Activated CD8-positive, alpha-beta memory T cell treated with anti-CD3 and anti-CD28 coated beads for 1 hour (primary cell): ENCODE measurements around the gene NTM.

ENCODE experiments used
- DNase-seq, 2 donors: peaks; one replicate each; pipeline ENCODE4 v3.0.0-alpha.2; 2020; ENCODE audit warnings: low read depth in 1 of 2; ENCODE audit errors: extremely low read depth in 1 of 2

Gene NTM

DNA sequence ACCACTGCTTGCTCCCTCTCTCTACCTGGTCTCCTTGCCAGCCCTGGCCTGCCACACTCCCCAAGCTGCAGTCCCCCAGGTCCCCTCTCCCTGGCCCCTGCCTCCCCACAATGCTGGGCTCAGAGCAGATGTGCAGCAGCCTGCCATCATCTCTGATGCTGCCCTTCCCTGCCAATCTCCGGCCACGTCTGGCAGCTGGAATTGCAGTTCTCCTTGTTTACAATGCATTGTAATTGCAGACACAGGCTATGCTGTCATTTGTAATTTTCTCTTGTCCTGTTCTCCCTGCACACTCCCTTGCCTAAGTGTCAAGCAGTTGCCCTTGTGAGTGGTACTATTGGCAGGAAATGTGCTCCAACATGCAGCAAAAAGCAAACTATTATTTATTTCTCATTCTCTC lies 222.3 kb downstream of the NTM start:
- DNase-seq, result no peak

DNA sequence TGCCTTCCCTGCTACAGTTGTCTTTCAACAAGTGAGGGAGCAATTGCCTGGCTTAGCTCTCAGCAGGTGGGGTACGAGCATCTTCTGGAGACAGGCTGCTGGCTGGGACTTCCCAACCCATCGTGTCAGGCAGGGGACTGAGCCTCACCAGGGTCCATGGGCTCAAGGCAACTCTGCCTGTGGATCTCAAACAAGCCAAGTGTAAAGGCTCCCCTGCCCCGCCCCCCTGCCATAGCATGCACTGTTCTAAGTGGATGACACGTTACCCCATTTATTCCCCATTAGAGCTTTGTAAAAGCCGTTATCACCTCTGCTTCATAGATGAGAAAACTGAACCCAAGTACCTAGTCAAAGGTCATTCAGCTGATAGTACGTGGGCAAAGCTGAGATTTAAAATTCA lies 222.9 kb downstream of the NTM start:
- no peak for DNase-seq

DNA sequence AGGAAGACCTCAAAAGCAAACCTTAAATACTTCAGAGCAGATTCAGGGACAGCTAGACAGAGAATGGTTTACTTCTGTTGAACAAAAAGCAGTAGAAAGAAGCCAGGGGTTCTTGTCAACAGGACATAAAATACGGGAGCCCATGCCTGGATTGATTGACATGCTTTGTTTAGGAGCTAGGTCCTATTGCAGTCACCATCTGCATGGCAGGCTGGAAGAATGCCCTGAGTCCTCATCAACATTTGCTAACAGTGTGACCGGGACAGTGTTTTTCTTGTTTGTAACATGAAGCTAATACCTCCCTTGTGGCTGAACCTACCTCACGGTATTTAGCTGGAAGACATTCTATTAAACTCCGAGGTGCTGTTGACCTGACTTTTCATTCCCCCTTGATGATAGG lies 225.4 kb downstream of the NTM start:
- DNase-seq, result no peak

DNA sequence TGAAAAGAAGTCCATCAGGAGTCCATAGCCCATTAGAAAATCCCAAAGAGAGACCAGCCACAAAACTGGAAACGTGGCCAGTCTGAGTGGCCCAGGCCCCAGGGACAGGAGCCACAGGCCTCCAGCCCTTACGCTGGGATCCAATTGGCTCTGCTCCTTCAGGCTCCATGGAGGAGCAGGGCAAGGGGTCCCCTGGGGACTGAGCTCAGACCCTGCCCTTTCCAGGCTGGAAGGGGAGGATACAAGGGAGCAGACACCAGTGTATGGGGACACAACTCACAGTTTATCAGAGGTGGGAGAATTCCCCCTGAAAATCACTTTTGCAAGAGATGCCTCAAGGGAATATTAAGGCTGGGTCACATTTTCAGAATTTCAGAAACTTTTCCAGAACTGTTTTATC lies 227.5 kb downstream of the NTM start:
- no peak for DNase-seq

DNA sequence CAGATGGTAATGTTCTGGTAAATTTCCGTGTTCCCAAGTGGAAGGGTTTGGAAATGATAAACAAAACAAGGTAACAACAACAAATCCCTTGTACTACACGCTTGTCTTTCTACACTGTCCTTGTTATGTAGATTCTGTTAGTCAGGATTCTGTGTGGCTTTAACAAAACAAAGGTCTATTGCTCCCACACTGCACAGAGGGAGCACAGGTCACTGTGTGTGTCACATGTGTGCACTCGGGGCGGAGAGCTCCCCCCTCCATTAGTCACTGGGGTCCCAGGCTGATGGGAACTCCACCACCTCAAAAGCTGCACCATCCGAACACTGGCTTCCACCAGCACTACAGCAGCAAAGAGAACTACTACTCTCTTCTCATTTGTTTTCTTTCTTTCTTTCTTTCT lies 227.9 kb downstream of the NTM start:
- no peak for DNase-seq

DNA sequence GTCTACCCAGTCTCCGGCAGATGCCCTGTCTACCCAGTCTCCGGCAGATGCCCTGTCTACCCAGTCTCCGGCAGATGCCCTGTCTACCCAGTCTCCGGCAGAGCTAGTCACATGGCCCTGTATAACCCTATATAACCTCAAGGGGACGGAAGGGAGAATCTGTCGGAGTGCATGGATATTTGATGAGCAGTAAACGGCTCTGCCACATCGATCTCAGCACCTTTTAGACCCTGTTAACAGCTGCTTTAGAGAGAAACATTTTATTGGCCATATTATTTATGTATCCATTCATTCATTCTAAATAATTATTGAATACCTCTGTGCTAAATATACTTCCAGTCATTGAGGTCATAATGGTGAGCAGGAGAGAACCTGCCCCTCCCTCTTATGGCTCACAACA lies 228.9 kb downstream of the NTM start:
- no peak for DNase-seq

DNA sequence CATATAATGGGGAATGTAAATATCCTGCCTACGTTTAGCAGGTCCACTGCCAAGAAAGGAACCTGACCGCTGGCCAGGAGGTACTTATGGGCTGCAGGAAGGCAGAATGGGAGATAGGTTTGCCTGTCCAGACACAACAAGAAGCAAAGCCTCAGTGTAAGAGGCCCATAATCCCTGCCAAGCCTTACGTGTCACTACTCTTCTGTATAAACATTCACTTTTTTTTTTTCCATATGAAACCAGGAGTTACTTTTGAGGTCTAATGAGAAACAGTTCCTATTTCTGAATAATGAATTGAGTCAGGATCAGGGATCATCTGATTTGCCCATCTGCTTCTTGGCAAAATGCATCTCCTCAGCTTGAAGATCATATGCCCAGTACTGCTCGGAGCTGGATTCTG lies 230.2 kb downstream of the NTM start:
- DNase-seq, result no peak

DNA sequence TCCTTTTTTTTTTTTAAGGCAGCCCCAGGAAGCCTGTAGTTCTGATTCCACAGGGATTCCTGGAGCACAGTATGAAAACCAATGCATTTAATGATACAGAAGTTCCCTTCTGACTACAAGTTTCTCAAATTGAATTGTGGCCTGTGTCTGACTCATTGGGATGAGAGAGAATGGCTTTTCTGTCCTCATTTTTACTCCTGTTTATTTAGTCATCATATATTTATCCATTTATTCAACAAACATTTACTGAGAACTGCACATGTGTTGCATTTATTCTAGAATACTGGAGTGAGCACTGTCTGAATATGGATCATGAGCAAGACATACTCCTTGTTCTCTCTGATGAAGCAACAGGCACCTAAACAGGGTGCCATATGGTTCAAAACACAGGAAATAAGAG lies 231.2 kb downstream of the NTM start:
- DNase-seq, result no peak

DNA sequence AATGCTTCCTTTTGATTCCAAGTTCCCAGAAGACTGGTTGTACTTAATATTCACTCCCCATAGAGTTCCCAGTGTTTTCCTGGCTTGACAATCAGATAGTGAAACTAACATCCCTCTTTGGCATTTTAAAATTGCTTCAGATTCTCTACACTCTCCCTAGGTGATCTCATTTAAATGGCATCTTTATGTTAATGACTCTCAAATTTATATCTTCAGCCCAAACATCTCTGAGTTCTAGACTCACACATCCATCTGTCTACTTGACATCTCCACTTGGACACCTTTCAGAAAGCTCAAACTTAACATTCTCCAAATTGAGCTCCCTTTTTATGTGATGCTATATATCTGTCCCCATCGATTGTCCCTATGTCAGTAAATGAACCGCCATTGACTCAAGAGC lies 232.0 kb downstream of the NTM start:
- DNase-seq, result no peak

DNA sequence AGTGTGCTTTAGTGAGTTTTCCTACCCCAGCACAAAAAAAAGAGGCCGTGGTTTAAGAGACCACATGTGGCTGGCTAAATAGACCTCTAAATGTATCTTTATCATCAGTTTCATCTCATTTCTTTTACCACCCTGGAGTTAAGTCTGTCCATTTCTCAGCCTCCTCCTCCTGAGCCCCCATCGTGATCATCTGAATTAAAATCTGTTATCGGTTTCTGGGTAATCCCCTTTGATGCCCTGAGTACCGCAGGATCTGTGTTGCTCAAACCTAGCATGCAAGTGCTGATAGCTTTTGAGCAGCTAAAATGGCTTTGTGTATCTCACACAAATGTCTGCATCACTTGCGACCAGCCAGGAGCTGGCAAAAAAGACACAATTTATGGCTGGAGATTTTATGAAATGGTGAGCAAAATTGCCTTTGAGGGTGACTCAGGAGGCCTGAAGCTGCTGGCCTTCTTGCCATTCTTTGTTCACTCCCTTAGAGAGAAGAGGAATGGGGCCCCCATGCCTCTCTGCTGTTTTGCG lies 236.5 kb downstream of the NTM start:
- no peak for DNase-seq

DNA sequence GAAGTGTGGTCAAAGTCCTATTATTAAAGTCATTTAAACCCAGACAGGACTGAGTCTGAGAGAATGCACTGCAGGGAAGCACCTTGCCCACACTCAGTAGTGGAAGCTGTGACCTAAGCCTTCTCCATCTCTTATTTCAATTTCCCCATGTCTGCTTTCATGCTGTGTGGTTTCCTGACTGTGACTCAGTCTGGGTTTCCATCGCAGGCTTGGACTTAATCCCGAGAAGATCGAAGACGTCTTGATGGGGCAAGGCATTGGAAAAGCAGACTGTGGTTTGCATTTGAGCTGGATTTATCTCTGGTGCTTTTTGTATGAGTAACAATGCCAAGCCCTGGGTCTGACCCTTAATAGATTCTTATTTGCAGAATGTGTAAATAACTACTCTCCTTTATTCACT lies 238.9 kb downstream of the NTM start:
- no peak for DNase-seq

DNA sequence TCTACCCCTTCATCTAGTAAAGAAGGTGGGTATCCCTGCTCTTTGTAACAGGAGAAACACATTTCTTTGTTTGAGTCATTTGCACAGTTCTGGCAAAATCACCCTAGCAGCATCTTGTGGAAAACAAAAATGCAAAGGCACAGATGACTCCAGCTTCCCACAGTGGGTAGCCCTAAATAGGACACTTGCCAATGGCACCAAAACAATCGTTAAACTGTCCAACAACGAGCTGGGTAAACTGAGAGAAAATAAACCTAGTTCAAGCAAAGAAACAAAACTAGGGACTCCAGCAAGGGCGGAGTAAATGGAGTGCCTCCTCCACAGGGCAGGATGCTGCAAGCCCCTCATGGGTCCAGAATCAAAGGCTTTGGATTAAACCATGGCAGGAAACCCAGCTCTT lies 239.5 kb downstream of the NTM start:
- DNase-seq, result no peak

DNA sequence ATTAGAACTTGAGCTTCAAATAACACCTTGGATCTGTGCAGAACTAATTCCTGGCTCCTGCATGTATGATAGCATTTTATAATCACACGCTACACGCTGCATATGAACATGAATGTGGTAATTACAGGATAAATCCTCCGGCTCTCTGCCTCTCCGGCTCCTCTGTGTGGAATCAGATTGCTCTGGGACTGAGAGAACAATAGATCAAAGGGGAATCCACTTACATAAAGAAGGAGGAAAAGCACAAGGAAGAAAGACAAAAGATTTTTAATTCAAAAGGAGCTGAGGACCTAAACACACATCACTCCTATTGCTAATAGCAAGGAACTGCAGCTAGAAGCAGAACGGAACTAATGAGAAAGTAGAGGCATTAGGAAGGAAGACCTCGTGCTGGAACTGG lies 240.9 kb downstream of the NTM start:
- DNase-seq, result no peak

DNA sequence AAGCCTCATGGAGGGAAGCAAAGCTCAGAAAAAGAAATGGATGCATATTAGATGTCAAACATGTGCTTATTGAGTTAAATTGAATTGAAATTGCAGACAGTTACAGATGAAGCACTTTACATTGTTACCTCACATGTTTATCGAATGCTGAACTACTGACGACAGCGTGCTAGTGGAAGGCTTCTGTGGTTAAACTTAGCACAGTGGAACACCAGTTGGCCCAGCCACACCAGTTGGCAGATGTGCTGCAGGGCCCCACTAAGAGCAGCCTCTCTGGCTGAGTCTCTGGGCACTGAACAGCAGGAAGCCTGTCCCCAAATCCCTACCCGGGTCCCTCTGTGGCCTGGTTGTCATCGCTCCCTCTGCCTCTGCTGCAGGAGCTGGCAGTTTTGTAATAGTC lies 242.1 kb downstream of the NTM start:
- DNase-seq, result no peak

DNA sequence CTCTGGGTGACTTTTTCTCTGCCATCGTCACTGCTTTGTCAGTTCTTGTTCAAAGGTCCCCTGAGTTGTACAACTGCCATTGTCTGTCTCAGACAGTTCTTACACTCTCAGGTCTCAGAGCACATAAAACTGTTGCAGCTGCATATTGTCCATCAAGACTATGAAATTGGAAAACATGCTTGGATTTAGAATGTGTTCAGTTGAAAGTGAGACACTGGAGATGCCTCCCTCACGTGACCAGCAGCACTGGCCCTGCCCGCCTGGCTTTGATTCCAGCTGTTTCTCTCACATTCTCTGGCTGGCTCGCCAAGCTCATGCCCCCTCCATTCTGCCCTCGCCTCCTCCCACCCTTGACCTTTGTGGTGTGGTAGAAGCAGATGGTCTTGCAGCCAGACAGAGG lies 244.2 kb downstream of the NTM start:
- no peak for DNase-seq

DNA sequence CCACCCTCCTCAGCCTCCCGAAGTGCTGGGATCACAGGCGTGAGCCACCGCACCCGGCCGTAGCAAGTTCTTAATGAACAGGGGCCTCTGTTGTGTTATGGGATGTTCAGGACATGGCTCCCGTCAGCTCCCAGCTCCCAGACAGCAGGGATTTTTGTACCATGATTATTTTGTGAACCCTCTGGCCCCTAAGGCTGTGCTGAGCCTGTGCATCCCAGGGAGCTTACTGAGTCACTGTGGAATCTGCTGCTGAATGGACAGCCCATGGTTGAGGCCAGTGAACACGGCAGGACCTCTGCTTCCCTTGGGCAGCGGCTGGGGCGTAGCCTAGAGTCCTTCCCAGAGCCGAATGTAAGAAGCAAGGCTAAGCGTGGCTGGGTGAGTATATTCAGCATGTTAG lies 245.2 kb downstream of the NTM start:
- no peak for DNase-seq

DNA sequence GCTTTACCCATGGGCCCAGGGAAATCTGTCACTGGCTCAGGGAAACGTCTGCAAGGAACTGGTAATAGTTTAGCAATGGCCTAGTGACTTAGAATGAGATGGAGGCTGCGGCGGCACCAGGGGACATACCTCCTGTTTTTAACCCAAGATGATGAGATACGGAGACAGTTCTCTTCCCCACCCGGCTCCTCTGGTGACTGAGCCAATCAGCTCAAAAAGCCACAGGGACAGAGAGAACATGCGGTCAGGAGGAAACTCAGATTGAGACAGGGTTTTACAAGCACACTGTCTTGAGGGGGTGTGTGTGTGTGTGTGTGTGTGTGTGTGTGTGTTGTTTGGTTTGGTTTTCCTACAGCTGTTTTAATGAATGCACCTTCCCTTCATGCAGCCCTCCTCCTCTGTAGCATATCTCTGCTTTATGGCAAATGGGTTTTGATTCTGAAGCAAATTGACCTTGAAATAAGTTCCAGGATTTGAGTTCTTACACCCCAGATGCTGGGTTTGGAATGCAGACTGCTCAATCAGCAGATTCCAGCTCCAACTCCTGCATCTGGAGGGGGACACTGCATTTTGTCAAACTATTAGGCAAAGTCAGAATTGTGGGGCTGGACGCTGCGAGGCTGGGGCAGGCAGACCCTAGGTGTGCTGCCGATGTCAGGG lies 246.2 kb downstream of the NTM start:
- DNase-seq, result no peak

DNA sequence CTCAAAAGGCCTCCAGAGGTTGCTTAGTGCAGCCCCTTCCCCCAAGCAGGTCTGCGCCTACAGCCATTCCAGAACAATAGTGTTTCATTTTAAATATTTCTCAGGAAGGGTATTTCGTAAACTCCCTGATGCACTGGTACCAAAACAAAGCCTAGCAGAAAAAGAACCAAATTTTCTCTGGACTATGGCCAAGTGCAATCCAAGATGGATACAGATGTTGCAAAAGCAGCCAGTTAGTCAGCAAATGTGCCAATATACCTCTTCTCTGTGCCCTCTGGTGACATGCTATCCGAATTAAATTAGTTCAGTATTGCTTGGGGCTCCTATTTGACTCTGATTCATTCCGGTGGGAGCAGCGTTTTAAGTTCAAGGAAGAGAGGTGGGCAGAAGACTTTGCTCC lies 247.8 kb downstream of the NTM start:
- no peak for DNase-seq

DNA sequence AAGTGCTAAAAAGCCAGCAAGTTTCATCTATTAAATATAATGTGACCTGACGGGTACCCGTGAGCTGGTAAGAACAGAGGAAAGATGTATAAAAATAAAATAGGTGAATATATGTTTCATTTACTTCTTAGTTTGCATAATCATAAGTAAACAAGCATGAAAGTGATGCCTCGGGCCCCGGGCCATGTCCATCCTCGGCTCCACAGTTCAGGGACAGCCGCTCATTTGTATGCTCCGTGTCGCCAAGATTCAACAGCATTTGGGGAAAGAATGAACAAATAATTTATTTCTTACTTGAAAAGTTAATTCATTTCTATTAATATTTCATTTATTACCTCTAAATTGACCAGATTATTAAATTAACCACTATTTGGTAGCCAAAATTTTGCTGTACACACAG lies 251.8 kb downstream of the NTM start:
- DNase-seq, result no peak

DNA sequence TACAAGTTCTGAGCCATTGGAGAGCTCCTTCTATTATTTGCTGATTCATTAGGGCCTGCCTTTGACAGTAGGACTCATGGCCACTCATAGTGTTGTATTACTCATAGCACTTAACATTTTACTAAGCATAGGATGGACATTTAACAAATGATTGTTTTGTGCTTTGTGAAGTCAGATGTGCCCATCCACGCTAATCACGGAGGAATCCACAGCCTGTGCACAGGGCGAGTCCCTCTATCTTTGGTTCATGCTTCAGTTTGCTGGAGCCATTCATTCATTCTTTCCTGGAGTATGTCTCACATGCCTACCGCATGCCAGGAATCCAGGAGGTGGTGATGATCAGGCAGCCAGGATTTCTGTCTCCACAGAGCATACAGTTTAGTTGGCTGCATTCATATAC lies 254.1 kb downstream of the NTM start:
- DNase-seq, result no peak

DNA sequence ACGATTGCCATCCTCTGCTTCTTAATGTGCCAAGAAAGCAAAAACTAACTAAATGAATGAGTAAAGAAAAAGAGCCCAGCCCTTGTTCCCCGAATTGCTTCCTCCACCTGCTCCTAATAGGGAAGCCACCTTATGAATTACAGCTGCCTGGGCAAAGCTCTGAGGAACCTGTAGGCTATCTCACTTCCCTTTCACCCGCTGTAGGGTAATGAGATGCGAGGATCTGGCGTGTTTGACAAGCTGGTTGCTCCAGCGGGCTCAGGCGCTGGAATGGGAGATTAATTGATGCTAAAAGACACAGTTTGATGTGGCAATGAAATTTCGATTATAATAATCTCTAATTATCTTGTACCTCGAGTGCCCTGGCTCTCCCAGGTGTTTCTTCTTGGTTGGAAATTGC lies 256.4 kb downstream of the NTM start:
- no peak for DNase-seq

DNA sequence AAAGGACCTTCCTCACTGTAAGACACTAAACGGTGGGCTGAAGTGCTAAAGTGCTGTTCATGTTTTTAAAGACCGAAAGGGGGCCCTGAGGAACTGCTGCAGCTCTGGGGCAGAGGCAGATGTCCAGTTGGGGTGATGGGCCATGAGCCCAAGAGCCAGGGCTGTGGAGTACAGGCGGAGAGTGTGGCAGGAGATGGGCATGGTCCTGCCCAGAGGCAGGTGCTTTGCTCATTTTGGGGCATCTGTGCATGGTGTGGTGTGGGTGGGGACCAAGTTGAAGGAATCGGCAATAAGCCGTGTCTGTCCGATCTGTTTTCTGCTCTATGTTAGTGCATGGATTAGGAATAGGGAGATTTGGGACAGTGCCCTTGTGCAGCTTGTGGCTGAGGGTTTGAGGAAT lies 258.3 kb downstream of the NTM start:
- DNase-seq, result no peak

DNA sequence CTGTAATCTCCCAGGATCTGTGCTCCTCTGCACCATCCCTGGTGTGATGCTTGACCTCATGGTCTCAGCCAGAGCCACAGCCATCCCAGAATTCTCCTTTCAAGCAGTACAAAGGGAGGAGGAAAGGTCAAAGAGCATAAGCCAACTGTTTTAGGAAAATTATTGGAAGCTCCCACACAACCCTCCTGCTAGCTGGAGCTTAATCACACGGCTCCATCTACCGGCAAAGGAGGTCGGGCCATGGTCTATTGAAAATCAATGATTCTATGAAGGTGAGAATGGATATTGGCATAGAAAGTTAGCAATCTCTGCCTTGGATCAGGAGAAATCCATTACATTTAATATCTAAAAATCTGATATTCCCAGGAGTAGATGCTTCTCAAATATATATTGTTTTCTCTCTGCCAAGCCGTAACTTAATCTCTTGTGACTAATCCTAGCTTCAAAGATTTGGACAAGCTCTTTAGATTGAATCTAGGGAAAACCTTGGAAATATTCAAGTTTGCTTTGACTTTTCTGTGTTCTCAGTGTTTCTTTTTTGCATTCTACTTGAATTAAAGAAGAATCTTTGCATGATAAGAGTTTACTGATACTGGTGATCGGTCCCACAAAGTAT lies 259.6 kb downstream of the NTM start:
- no peak for DNase-seq
